ENCODE data around the gene PAEP.

GRCh38 chr9:135525241-135526088 is 36.1 kb upstream of the PAEP start:
- TF ChIP-seq CTCF (IDR thresholded peaks at IDR 0.05; ENCODE audit: insufficient read depth, low read length) (no peak), POLR2AphosphoS5 (IDR thresholded peaks at IDR 0.05; ENCODE audit: low read depth) (no peak)

Data from HL-60 (cell line).